HG03460 (cell line): ENCODE measurements around the gene SDK2.
"Not testable (repeated sequence)": the region's sequence is repeated elsewhere in the genome, so short reads cannot be mapped to it uniquely, and the experiment has no call there.

Experiments used
- ATAC-seq: cut with Tn5 transposase; IDR thresholded peaks from one replicate; pipeline ENCODE4 v1.9.1; 2021; ENCODE audit not compliant: unreplicated experiment

SDK2 gene

DNA sequence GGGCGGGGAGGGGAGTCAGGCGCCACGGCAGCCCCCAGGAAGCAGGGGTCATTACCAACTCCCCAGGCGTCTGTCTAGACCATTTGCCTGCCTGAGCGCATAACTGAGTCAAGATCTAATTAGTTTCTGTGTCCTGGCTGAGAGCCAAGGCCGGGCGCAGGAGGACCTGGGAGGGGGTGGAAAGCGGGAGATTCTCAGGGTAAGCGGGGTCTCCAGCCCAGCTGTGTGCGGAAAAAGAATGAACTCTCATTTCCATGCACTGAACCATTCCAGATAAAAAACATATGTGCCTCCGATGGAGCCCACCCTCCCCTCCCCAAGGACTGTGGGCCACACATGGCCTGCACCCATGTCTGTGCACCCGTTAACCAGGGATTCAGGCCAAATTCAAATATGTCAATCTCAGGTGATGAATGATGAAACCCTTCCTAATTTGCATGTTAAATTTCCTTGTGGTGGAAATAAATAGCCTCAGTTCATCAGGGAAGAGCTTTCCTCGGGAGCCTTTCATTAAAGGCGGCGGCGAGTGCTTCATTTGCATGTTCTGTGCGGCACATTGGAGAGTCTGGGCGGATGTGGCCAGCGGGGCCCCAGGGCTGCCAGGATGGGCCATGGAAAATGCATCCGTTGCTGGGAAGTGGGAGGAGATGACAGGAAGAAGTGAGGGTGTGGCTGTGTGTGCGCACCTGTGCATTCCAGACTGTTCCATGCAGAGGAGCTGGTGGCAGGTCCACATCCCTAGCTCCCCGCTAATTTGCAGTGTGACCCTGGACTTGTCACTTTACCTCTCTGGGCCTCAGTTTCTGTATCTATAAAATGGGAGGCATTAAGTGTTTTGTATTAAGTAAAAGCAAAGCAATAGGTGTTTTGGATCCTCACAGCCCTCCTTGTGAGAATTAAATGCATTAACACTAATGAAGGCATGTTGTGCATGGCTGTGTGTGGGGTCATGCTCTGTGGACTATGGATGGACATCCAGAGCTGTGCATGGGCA is 151.1 kb downstream of the SDK2 start:
- no peak for ATAC-seq

DNA sequence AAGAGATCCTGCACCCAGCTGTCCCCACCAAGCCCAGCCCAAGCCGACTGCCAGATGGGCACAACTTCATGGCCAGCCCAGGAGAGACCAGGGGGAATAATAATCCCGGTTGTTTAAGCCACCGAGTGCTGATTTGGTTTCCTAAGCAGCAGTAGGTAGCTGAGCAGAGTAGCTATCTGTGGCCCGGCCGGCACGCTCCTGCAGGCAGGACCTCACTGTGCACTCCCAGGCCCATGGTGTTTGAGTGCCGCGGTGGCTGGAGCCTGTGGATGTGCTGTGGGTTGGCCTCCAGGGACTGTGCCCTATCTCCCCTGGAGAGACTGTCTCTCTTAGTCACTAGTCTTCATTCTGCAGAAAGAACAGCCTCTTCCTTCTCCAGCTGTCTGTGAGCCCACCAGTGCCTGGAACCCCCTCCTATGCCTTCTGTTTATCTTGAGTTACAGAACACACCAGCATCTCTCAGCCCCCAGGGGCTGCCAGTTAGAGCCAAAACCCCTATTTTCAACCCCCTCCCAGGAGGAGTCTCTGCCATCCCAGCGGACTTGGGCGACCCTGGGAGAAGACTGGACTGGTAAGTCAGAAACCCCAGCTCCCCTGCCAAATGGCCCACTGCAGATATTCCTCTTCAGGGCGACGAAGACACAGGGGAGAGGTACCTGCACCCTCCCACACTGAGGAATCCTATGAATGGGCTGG is 152.0 kb downstream of the SDK2 start:
- no peak for ATAC-seq

DNA sequence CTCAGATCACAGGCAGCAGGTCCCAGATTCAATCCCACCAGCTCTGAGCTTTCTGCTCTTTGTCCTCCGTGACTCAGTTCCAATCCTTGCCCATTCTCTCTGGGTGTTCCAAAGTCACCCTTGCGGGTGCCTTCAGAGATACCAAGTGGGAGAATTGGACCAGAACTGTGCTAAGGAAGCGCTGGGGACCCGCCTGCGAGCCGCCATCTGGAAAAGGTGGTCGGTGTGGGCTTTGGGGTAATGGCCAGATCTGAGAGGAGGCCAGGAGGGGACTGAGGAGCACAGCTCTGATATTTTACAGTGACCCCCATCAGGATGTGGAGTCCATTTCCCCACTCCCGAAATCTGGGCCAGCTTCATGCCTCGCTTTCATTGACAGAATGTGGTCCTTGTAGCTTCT is 152.6 kb downstream of the SDK2 start:
- no peak for ATAC-seq

DNA sequence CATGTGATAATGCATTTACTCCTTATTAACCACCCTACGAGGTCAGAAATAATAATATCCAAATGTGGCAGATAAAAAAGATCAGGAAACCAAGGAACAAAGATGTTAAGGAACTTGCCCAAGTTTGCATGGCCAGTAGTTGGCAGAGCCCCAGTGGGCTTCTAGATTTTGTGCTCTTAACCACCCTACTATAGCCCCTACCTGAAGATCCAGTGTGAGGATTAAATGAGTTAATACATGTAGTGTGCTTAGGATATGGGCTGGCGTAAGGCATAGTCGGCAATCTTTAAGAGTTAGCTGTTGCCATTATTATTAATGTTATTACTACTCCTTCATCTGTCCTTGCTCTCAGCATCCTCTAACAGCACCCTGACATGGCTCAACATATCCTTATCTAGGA is 153.4 kb downstream of the SDK2 start:
- no peak for ATAC-seq

DNA sequence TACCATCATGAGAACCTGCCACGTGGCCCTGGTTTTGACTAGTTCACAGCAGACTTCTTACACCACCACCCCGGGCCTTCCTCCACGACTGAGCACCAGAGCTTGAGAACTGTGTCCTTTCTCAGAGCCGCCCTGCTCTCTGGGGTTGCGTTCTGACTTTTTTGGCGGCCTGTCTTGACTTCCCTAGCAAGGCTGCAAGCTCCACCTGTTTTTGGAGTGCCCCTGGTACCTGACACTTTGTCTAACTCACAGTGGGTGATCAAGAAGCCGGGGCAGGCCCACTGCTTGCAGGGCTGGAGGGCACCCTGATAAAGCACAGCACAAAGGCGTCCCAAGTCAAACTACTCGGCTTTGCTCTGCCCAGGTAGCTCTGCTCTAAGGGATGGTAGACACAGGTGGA is 154.3 kb downstream of the SDK2 start:
- ATAC-seq = no peak

DNA sequence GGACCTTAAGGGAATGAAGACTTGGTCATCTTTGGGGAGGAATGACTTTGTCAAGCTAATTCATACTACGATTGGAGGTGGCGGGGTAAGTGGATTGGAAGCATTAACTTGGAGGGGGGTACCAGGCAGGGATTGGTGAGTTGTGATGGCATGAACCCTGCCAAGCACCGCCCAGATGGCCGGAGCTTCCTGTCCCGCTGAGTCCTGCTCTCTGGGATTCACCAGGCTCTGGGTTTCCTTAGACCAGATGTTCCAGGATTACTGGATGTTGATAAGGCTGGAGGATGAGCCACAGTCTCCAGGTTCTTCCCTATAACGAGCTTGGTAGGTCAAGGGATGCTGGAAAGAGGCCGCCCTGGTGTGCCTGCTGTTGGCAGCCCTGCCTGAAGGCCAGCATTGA is 154.9 kb downstream of the SDK2 start:
- ATAC-seq = no peak

DNA sequence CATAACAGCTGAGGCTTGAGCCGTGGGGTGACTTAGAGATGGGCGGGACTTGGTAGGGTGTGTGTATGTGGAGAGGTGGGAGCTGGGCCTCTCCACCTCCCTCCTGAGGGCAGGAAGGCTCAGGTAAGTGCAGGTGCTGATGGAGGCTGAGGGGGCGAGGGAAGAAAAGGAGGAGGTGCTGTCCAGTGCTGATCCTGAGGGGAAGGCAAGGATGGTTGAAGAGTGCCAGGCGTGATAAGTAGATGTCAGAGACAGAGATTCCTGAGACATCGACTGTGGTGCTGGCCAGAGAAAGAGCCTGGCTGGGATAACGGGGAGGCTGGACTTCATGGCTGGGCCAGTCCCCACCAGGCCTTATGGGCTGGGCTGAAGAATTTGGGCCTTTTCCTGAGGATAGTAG is 159.1 kb downstream of the SDK2 start:
- no peak for ATAC-seq

DNA sequence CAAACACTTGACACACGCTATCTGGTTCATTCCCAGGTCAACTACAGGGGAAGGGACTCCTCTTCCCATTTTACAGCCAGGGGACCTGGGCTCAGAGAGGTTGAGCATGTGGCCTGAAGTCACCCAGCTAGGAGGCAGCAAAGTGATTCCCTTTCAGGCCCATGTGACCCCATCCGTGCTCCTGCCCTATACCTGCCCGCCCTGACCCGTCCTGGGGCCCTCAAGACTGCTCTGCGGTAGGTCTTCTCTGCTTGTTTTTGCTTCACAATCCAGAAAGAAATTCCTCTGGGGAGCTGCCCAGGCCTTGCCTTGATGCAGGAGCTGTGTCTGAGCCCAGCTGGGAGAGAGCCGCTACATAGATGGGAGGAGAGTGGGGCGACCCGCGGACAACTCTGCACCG is 161.4 kb downstream of the SDK2 start:
- ATAC-seq = no peak

DNA sequence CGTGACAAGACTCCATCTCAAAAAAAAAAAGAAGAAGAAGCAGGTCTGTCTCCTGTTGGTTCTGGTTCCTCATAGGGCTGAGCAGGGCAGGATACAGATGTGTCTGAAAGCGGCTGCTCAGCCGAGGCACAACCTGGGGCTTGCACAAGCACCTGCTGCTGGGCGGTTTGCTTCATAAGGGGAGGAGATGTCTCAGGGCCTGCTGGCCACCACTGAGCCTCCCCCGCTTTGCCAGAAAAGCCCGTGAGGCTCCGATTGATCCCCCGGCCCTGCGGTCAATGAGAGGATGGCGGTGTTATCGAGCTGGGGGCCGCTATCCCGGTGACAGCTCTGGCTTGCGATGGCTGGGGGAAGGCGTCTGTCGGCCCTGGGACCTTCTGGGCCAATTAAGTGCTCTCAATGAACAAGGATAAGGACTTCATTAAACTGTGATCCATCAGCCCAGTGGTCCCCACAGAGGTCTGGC is 162.0 kb downstream of the SDK2 start:
- ATAC-seq = no peak

DNA sequence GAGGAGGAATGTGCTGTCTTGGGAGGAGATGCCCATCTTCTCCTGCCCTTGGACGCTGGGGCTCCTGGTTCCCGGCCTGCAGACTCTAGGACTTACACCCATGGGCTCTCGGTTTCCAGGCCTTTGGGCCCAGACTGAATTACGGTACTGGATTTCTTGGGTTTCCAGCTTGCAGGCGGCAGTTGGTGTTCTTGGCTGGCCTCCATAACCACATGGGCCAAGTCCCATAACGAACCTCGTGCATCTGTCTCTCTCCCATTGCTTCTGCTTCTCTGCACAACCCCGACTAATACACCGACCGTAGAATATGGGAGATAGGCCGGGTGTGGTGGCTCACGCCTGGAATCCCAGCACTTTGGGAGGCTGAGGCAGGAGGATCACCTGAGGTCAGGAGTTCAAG is 162.6 kb downstream of the SDK2 start:
- ATAC-seq = no peak

DNA sequence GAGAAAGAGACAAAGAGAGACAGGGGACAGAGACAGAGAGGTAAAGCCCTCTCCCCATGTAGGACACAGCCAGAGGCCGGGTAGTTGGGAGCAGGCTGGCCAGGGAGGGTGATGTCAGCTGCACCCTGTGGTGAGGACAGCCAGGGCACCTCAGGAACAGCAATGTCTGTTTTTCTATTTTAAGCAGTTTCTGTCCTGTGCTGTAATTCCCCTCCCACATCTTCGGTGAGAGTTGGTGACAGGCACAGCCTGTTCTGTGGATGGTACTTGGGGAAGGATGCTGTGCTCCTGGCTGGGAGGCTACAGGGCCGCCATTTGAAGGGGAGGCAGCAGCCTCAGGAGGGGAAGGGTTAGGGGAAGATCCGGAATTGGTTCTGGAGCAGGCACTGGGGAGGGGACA is 163.5 kb downstream of the SDK2 start:
- no peak for ATAC-seq

DNA sequence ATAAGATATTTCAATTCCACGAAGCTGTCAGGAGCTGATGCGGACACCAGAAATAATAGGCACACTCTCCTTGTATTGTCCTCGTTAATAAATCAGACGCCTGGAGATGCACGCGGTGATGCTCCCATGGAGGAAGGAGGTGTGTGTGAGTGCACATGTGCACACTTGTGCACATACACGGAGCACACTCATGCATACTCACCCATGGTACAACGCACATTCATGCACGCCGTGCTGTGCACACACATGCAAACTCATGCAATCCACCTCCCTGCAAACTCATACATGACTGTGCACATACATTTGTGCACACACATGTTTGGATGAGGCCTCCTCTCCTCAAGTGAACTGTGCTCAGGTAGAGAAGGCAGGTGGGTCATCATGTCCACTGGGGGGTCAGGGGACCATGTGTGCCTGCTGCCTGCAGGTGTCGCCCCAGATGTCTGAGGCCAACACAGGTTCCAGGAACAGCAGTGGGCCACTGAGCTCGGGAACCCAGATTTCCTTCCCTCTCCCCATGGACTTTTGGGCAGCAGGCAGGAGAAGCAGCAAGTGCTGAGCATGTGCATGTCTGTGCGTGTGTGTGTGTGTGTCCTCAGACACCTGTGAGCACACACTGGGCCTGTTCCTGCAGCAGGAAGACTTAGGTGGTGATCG is 165.3 kb downstream of the SDK2 start:
- no peak for ATAC-seq

DNA sequence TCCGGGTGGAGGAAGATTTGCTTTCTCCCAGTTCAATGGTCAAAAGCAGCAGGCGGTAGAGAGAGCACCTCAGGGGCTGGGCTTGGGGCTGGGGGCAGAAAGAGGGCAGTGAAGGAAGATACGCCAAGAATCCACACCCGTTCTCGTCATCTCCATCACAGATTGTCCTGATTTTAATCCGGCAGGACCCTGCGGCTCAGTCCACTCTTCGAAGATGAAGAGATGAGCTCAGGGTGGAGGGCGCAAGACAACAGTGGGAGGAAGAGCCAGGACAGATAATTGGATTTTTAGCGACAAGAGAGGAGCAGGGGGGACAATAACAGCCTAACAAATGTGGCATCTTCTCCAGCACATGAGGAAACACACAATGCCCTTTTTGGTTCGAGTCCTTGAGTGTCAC is 165.9 kb downstream of the SDK2 start:
- ATAC-seq = no peak

DNA sequence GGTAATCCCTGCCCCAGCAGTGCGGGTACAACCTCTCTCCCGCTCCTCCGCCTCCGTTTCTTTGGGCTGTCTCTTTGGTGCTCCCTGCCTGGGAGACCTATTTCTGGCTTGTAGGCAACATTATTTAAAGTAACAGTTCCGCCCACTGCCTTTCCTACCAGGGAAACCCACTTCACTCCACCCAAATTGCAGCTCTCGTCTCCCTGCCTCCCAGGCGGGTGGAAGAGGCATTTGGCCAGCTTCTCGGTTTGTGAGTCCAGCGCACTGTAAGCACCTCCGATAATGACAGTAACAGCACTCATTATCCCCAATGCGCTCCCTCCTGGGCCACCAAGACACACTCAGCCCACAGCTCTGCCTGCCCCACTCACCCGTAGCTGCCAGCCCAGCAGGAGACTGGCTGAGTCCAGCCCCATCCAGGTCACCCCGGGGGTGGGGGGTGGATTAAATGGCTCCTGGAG is 167.3 kb downstream of the SDK2 start:
- no peak for ATAC-seq

DNA sequence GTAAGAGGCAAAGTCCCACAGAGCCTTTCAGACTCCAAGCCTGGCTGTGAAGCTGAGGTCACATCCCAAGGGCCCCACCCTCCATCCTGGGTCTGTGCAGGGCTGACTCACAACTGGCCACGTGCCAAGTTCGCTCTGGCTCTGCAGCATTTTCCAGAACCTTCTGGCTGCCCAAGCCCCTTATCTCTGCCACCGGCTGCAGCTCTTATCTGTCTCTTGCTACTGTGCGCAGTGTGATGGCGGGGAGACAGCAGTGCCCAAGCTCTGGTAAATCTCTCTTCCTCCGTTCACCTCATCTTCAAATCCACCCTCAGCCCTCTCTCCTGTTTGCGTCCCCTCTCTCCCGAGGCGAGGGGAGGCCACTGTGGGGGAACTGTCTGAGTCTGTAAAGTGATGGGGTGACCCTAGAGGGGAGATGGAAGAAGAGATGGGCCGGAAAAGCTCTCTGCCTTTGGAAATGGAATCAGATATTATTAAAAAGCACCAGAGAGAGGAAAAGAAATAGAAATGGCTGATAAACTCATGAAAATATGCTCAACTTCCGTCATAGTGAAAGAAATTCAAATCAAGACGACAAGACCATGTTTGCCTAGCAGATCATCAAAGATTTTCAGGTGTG is 169.8 kb downstream of the SDK2 start:
- no peak for ATAC-seq

DNA sequence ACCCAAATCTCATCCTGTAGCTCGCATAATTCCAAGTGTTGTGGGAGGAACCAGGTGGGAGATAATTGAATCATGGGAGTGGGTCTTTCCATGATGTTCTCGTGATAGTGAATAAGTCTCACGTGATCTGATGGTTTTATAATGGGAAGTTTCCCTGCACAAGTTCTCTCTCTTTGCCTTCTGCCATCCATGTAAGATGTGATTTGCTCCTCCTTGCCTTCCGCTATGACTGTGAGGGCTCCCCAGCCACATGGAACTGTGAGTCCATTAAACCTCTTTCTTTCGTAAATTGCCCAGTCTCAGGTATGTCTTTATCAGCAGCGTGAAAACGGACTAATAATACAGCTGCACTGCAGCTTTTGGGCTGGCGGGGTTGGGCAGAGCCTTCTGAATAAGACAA is 171.5 kb downstream of the SDK2 start:
- ATAC-seq = not testable (repeated sequence)

DNA sequence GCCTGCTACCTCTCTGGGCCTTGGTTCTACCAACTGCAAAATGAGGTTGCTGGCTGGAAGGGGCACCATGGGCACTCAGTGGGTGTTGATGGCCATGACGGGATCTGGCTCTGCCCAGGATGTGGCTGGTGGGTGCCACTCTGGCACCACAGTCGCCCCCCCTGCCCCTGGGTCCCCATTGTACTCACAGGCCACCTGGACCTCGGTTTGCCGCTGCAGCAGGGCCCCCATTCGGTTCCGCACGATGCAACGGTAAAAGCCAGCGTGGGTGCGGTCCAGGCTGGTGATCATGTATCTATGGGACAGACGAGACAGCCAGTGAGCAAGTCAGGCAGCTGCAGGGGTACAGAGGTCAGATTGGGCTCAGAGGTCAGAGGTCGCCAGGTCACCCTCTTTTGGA is 172.3 kb downstream of the SDK2 start:
- no peak for ATAC-seq

DNA sequence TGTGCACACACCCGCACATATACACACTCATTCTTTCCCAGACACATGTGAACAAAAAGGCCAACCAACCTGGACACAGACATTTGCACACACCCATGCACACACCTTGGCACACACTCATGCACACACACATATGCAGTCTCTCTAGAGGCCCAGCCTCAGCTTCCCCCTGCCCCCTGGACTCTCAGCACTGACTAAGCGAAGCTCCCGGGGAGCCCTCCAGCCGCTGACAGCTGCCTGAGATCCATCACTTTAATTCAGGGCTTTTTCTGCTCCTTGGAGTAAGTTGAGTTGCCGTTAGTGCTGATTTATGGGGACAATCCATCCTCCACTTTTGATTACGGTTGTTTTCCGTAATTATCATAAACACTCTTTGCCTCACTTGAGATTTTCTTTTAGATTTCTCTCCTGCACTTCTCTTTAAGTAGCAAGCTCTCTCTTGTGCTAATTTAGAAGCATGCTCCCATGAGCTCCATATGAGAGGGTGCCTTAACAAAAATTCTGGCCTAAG is 173.9 kb downstream of the SDK2 start:
- no peak for ATAC-seq

DNA sequence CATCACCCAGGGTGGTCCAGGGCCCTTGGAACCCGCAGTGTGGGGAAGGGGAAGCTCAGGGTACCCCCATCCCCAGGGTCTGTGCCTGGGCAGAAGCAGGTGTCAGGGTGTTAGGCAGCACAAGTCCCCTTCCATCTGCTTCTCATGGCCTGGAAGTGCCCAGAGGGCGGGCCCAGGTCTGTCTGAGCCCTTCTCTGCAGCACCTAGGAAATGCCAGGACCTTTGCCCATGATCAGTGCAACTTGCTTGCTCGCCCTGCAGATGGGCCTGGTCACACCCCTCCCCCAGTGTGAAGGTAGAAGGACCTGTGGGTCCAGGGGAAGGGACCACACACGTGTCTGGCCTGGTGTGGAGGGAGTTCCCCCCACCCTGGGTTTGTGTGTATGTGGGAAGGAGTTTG is 174.9 kb downstream of the SDK2 start:
- ATAC-seq = no peak

DNA sequence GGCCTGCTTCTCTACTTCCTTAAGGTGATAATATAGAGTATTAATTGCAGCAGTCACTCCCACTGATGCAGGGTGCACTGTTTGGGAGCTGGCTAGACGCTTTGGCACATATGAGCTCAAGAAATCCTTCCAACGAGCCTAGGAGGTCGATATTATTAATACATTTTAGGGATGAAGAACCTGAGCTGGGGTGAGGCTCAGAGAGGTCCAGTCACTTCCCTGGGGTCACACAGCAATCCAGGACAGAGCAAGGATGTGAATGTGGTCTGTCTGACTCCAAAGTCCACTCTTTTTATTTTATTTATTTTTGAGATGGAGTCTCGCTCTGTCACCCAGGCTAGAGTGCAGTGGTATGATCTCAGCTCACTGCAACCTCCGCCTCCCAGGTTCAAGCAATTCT is 176.0 kb downstream of the SDK2 start:
- no peak for ATAC-seq

DNA sequence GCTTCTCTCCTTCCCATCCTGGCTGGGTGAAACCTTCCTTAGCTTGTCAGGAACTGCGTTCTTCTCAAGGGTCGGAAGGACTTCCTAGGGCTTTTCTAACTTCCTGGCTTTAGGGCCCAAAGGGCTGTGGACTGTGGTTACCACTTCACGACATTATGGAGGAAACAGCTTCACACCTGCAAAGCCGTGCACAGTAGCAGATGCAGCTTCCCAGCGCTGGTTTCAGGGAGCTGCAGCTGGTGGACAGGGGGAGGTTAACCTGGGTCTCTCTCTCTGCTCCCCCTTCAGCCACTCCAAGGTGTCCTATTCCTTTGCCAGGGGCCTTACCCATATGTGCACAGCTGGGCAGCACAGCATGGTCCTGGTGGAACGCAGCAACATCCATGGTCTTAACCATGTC is 176.6 kb downstream of the SDK2 start:
- no peak for ATAC-seq
